Prostate gland (tissue), 2 donors: ENCODE measurements around the gene MRAP. TPM values are rescaled to one million over a fixed set of nuclear protein-coding genes. Genes with fewer than 3 reads are reported as not detected.

Source experiments
- DNase-seq: peaks from one replicate; pipeline ENCODE4 v3.0.0-alpha.2; 2019; ENCODE audit warnings: low spot score
- H3K27ac ChIP-seq, 2 donors: fragments of 200-600 bp; sonication (generic); 2 replicates each; pipeline ENCODE4 v1.5.1; 2017 to 2019
- H3K27me3 ChIP-seq: fragments of 200-600 bp; sonication (generic); replicated peaks from 2 replicates; pipeline ENCODE4 v1.5.1; 2019; ENCODE audit not compliant: insufficient read depth
- H3K36me3 ChIP-seq, 2 donors: fragments of 200-600 bp; sonication (generic); 1 replicate in 1 of 2; 2 replicates in 1 of 2; pipeline versions ENCODE4 v1.5.1 to v1.8.1; 2017 to 2019
- H3K4me1 ChIP-seq: fragments of 200-600 bp; sonication (generic); replicated peaks from 2 replicates; pipeline ENCODE4 v1.5.1; 2019
- H3K4me3 ChIP-seq, 2 donors: fragments of 200-600 bp; sonication (generic); 2 replicates each; pipeline ENCODE4 v1.5.1; 2017 to 2019
- H3K9me3 ChIP-seq: fragments of 200-600 bp; sonication (generic); 2 replicates; pipeline ENCODE4 v1.5.1; 2017
- POLR2A ChIP-seq: fragments of 450-650 bp; IDR thresholded peaks from one replicate; pipeline ENCODE4 v1.6.1; 2016; ENCODE audit warnings: antibody characterized with exemption, mild to moderate bottlenecking
- POLR2AphosphoS5 ChIP-seq: sonication (generic); formaldehyde crosslinking; IDR thresholded peaks from one replicate; pipeline ENCODE4 v1.6.1; 2017; ENCODE audit warnings: antibody characterized with exemption
- WGBS: methylation state at CpG from one replicate; pipeline ENCODE4 v1.1.5; 2018; 5-methylcytosine and 5-hydroxymethylcytosine counted together
- intact Hi-C: fragments of 100-400 bp; cut with DNase I; formaldehyde crosslinking; loops from one replicate; pipeline ENCODE4 v1.14.2; 2022
- total RNA-seq, 2 donors: library from RNA; depleted of rRNA; stranded (reverse); fragments of >200 nt; gene quantifications; one replicate each; pipeline ENCODE4 v1.1.0, GENCODE V29; 2016
- TF ChIP-seq, protein P1 (sequence below), 4 experiments: fragments of 200-600 bp in 2 of 4; fragments of 450-650 bp in 2 of 4; sonication (generic) in 2 of 4; IDR thresholded peaks; 1 replicate in 3 of 4; 2 replicates in 1 of 4; pipeline ENCODE4 v1.5.1; 2016 to 2019; ENCODE audit warnings: antibody characterized with exemption in 4 of 4, mild to moderate bottlenecking in 2 of 4, moderate library complexity in 2 of 4

MRAP gene
- total RNA-seq, 2 donors from 2014 or later = 4.7 TPM; not detected in 1

DNA sequence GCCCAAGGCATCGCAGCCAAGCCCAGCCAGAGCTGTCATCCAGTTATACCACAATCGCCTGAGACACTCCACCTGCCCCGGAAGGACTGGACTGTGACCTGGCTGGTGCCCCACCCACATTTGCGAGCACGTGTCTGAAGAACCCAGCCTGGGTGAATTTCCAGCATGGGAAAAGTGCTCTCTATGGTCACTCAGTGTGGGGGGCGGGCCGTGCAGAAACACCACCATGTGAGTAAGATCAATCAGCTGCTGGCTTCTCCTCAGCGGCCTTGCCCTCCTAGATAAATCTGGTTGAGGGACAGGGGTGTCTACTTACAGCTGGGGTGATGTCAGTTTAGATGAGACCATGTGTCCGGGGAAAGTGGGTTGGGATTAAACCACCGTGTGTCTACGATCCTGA is 49.3 kb downstream of the MRAP start:
- intact Hi-C loops = no loop called here
- no peak for TF ChIP-seq POLR2A
- TF ChIP-seq, protein P1, sequence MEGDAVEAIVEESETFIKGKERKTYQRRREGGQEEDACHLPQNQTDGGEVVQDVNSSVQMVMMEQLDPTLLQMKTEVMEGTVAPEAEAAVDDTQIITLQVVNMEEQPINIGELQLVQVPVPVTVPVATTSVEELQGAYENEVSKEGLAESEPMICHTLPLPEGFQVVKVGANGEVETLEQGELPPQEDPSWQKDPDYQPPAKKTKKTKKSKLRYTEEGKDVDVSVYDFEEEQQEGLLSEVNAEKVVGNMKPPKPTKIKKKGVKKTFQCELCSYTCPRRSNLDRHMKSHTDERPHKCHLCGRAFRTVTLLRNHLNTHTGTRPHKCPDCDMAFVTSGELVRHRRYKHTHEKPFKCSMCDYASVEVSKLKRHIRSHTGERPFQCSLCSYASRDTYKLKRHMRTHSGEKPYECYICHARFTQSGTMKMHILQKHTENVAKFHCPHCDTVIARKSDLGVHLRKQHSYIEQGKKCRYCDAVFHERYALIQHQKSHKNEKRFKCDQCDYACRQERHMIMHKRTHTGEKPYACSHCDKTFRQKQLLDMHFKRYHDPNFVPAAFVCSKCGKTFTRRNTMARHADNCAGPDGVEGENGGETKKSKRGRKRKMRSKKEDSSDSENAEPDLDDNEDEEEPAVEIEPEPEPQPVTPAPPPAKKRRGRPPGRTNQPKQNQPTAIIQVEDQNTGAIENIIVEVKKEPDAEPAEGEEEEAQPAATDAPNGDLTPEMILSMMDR (IDR thresholded peaks at IDR 0.05) = no peak
- no peak for TF ChIP-seq POLR2AphosphoS5
- Histone ChIP-seq H3K36me3 (peaks cover 8 to 26% of the 10 kb centered on the region in 2 donors), H3K27ac (peak overlapping the region; percentile 85 to 90), H3K27me3 (no peaks in the 10 kb centered on the region), H3K9me3 (no peaks in the 10 kb centered on the region), H3K4me3 (no peak overlapping the region), H3K4me1 (peaks cover 34% of the 10 kb centered on the region)
- no peak for DNase-seq
- WGBS = 53% methylated on average over 11 of the region's 11 CpGs

DNA sequence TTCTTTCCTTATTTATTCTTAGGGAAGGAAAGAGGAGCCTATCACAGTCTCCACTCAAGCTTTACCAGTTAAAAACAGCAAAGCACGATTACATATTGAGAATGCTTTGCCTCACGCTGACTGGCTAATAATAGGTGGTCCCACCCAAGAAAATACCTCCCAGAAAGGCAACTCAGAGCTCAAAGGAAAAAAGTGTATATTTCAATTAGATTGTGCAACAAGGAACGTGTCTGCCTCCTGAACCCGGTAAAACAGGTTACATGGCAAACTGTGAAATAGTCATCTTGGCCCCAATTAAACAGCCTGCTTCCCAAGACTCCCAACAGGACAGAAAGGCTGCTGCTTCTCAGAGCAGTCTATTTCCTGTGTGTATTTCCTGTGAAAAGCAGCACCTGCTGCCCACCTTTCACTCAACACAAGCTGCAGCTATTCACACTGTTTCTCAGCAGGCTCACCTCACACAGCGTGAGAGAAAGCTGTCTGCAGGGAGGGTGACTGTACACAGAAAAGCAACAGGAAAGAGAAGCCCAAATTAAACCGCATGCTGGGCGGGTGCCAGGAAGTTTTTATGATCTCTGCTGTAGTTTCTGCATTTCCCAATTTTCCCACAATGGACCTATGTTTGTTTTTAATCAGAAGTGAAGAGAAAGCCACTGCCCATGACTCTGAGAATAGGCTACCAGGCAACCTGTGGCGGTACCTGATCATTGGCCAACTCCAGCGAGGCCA is 50.1 kb downstream of the MRAP start:
- peak; percentile 79 for DNase-seq
- peaks cover 34% of the 10 kb centered on the region for H3K4me1 ChIP-seq
- H3K36me3 ChIP-seq = peaks cover 14 to 20% of the 10 kb centered on the region in 2 donors
- H3K4me3 ChIP-seq = no peak overlapping the region
- H3K27ac ChIP-seq = peak overlapping the region; percentile 85 to 90
- no peaks in the 10 kb centered on the region for H3K27me3 ChIP-seq
- intact Hi-C loops = no loop called here
- TF ChIP-seq POLR2AphosphoS5 (peak; percentile 91), POLR2A (peak; percentile 23)
- TF ChIP-seq, protein P1 (IDR thresholded peaks at IDR 0.05) = peak in 1 of 4 experiments; percentile 13
- H3K9me3 ChIP-seq = no peaks in the 10 kb centered on the region
- WGBS = 53% methylated on average over 9 of the region's 9 CpGs

DNA sequence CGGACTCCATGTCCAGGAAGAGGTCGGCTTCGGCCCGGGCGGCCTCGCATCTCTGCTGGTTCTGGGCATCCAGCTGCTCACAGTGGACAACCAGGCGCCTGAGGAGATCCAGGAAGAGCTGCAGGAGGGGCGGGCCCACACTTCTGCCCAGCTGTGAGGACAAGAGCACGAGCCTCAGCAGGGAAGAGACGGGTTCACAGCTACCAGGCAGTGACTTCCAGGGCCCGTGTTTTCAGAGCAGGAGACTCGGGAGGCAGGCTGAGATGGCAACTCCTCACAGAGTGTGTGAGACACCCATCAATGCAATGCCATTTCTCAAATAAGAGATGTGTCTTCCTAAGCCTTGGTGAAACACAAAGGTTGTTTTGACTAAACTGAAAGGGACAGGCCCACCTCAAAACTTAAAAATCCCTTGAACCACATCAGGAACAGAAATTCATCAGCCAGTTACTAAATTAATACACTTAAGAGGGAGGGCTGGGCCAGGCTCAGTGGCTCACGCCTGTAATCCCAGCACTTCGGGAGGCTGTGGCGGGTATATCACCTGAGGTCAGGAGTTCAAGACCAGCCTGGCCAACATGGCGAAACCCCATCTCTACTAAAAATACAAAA is 50.8 kb downstream of the MRAP start:
- Histone ChIP-seq H3K4me3 (no peak overlapping the region), H3K36me3 (peaks cover 20 to 21% of the 10 kb centered on the region in 2 donors)

DNA sequence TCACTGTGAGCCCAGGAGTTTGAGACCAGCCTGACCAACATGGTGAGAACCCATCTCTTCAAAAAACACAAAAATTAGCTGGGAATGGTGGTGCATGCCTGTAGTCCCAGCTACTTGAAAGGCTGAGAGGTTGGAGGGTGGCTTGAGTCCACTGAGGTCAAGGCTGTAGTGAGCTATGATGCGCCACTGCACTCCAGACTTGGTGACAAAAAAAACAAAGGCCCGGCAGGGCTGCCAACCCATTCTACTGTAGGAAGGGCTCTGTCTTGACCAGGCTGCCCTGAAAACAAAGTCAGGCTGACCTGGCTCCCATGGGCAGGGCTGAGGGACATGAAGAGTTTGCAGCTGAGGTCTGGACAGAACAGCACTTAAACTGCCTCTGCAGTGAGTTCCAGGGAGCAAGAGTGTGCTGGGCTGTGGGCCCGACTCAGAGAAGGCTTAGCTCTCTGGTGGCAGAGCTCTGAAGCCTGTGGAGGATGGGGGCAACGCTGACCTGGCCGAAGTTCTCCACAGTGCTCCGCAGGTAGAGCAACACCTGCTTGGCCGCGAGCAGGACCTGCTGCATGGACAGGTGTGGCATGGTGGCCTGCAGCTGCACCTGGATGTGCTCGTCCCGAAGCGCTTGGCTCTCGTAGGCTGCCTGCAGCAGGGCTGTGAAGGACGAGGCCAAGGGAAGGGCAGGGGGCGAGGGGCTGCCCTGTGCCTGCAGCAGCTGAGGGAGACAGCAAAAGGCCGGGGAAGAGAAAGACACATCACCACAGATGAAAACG is 51.7 kb downstream of the MRAP start:
- no peak for DNase-seq
- TF ChIP-seq POLR2AphosphoS5 = no peak
- peak overlapping the region; percentile 85 to 90 for H3K27ac ChIP-seq
- peaks cover 34% of the 10 kb centered on the region for H3K4me1 ChIP-seq
- H3K27me3 ChIP-seq = no peaks in the 10 kb centered on the region
- no peaks in the 10 kb centered on the region for H3K9me3 ChIP-seq
- H3K4me3 ChIP-seq = no peak overlapping the region
- 91% methylated on average over 16 of the region's 16 CpGs for WGBS
- peaks cover 21 to 25% of the 10 kb centered on the region in 2 donors for H3K36me3 ChIP-seq
- intact Hi-C loops = no loop called here

More for the DNA sequence above, 50.8 kb downstream of the MRAP start:
- Histone ChIP-seq H3K27ac (peak overlapping the region; percentile 85 to 90), H3K9me3 (no peaks in the 10 kb centered on the region), H3K4me1 (peaks cover 34% of the 10 kb centered on the region), H3K27me3 (no peaks in the 10 kb centered on the region)
- DNase-seq = no peak
- 80% methylated on average over 16 of the region's 16 CpGs for WGBS
- TF ChIP-seq POLR2AphosphoS5 = no peak
- TF ChIP-seq POLR2A = no peak
- TF ChIP-seq, protein P1 (IDR thresholded peaks at IDR 0.05) = no peak
- intact Hi-C loops = no loop called here

DNA sequence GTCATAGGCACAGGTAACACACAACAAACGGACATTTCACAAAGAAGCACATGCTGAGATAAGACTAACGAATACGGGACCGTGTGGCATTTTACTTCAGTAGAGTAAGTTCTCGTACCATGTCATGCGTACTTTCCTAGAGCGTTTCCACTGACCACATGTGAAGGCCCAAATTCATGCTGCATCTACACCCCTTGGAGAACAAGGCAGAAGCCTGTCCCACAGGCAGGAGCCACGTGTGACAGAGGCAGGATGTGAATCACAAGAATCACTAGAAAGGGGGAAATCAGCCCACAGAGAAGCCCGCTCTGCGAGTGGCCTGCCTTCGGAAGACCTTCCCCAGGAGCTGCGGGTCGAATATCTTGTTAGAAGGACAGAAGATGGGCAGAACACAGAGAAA is 52.3 kb downstream of the MRAP start:
- Histone ChIP-seq H3K9me3 (no peaks in the 10 kb centered on the region), H3K27ac (peak overlapping the region; percentile 85 to 90), H3K4me3 (no peak overlapping the region), H3K27me3 (no peaks in the 10 kb centered on the region), H3K4me1 (peaks cover 34% of the 10 kb centered on the region), H3K36me3 (peaks cover 24 to 30% of the 10 kb centered on the region in 2 donors)
- TF ChIP-seq, protein P1 (IDR thresholded peaks at IDR 0.05) = no peak
- TF ChIP-seq POLR2A = no peak
- no peak for TF ChIP-seq POLR2AphosphoS5
- intact Hi-C loops = no loop called here
- WGBS = 86% methylated on average over 13 of the region's 13 CpGs
- no peak for DNase-seq
